CD4-positive, alpha-beta T cell treated with Interferon alpha-2 for 1 hour (primary cell): ENCODE measurements around the gene PALLD.

ENCODE experiments used
- DNase-seq, 2 donors: peaks; one replicate each; pipeline ENCODE4 v3.0.0-alpha.2; 2020 to 2022

The PALLD gene

DNA sequence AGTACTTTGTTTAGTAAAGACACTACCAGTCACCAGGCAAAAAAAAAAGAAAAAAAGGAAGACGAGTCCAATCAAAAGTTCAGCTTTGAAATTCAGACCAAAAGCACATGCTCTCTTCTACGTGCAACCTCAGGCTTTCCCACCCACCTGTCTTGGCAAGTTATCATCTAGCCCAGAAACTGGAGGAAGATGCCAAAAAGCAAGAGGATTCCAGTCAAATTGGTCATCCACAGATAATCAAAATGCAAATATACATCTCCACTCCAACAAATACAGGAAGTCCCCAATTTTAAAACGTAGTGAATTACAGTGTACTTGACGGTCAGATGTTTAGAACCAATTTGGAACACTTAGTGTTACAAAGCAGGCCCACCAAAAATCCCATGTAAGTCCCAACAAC is 96.5 kb downstream of the PALLD start:
- no peak for DNase-seq

DNA sequence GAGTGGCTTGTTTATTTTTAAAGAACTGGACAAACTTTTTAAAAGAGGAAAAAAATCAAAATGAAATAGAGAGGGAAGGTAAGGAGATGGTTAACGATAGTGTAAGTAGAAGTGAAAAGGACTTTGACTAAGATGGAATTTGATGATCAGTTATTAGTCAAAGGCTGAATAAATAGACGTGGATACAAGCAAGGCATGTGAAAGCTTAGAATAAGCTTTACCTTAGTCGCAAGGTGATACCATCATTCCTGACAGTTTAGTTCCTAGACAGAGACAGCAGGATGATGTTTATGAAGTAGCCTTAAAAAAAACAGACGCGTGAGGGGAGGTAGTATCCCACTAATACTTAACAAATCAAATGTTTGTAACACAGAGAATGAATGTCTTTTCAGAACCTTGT is 97.3 kb downstream of the PALLD start:
- no peak for DNase-seq

DNA sequence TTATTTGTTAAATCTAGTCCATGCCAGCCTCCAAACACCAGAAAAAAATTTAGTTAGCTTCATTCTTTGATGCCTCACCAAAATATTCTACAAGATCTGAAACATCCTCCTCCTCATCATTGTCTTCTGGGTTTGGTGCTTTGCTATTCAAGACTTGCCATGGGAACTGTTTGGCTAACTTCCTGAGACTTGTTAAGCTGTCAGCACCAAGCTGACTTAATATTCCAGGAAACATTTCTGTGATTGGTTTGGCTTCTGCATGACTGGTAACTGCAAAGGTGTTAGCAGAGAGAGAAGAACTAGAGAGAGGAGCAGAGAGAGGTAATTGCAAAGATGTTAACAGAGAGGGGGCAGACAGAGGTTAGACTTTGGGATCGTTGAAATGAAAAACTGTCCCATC is 101.3 kb downstream of the PALLD start:
- DNase-seq, result no peak

DNA sequence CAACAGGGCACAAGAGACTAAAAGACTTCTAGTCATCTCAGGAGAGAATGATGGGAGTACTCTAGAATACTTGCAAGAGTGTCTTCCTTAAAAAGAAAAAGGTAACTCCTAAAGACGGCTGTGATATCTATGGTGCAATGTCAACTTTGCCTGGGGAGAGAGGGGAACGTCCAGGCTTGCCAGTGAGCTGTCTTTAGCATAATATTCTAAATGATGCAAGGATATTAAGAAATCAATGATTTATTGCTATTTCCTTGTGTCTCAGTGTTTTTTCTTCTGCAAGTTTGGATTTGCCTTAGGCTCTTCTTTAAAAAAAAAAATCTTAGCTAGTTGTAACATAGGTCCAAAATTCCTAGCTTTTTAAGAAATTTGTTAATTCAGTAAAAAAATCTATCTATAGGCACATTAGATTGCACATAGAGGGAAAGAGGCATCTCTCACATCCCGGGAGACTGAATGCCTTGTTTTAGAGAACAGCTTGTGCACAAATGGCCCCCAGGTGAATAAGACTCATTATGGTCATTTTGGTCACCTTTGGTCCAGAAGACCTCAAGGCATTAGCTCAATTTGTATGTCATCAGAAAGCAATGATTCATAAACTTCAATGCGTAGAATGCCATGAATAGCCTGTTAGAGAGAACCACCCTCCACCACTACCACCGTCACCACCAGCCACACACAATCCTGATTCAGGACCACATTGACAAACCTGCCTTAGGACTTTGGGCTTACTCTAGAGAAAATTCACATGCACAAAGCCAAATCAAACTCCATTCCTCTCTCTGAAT is 104.1 kb downstream of the PALLD start:
- DNase-seq, result no peak

DNA sequence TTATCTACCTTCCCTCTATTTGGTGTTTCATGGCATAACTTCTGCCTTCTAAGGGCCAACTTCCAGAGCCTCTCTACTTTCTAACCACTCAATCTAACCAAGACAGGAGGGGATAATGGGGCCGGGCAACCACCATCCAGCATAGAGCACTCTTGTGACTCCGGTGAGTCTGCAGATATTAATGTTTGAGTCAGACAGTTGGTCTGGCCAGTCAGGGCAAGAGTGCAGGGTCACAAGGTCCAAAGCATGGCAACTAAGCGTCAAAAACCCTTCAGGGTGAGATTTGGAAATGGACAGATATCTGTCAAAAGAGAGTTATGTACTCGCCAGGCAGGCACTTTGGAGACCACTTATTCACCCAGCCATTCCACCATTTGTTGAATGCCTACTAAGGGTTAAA is 105.0 kb downstream of the PALLD start:
- DNase-seq, result no peak

DNA sequence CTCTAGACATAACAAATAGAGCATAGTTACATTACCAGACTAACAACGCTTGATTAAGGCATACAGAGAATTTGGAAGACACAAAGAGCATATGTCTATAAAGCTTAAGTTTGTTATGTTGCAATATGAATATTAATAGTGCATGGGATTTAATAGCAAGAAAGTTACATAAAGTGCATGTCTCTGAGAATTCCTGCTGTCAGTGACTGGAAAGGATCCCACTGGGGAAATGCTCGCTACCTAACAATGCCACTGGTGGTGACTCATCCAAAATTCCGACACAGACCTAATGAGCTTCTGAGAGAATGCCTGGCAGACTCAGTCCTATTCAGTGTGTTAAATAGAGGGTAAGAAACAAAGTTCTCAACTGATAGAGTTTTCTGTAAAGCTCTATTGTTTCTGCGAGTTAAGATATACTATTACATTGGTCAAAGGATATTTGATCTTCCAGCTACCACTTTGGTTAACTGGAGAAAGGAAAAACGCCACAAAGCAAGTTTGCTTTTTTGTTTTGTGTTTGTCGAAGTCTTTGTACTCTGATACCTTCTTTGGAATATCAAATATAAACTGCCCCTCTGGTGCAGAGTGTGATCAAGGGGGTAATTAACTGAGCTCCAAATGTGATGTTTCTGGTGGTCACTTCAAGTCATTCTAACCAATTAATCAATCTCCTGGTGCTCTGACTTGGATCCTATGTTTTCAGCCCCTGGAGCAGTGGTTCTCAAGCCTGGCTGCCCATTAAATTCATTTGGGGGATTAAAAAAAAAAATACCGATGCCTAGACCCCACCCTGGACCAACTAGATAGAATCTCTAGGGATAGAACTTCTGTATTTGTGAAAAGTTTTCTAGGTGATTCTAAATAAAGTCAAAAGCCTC is 107.9 kb downstream of the PALLD start:
- no peak for DNase-seq

DNA sequence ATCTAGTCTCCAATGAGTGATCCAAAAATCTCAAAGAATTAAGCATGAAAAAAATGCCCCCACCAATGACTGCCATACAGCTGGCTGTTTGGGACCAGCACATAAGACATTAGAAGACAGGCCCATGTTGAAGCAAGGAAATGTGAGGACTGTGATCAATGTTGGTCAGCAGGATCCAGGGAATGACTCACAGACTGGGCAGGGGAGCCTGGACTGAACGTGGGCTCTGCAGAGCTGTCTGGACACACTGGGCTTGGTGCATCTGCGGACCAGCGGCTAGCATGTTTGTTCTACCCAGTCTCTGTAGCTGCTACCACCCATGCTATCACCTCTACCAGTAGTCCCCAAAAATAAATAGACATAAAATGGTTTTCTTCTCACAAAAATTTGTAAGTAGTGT is 108.6 kb downstream of the PALLD start:
- DNase-seq, result no peak

DNA sequence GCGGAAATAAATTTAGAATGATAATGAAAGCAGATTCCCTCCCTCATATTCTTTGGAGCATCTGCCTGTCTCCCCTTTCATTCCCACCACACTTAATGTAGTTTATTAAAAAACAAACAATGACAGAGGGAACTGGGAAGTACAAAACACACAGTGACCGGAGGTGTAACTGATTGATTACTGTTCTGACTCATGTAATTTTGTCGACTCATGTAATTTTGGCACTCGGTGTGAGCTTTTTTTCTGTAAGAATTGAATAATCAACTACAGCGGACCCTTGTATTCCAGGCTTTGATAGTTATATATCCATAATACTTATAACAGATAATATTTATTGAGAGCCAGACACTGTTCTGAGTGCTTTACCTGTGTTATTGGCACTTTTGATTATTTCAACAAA is 110.4 kb downstream of the PALLD start:
- no peak for DNase-seq

DNA sequence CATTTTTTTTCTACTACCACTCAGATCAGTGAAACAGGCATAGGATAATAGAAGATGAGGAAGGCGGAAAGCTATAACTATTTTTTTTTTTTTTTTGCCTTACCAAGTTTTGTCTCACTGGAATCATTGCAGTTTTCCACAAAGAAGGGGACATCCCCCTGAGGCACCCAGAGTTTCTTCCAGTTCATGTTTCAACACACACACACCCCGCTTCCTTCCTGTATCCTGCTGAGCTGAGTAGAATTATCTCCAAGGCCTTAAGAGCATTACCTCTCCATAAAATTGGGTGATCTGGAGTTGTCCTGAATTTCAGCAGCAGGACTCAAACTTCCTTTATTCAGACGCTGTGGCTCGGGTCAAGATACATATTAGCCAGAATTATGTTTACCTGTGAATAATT is 111.9 kb downstream of the PALLD start:
- DNase-seq, result no peak

DNA sequence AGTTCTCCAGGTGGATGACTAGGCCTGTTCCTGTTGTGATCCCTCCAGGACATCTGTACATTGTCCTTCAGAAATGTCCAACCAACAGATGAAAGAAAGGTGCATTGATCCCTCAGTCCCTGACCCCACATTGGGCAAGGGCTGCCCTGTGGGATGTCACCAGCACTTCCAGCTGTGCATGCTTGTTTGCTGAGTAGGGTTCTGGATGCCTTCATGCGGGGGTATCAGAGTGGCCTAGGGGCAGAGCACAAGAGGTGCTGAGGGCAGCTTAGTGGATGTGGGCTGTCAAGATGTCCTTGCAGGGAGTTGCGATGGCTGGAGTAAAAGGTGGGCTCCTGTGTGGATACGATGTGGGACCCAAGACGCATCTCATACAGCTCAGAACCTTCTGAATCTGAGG is 112.5 kb downstream of the PALLD start:
- DNase-seq, result no peak

DNA sequence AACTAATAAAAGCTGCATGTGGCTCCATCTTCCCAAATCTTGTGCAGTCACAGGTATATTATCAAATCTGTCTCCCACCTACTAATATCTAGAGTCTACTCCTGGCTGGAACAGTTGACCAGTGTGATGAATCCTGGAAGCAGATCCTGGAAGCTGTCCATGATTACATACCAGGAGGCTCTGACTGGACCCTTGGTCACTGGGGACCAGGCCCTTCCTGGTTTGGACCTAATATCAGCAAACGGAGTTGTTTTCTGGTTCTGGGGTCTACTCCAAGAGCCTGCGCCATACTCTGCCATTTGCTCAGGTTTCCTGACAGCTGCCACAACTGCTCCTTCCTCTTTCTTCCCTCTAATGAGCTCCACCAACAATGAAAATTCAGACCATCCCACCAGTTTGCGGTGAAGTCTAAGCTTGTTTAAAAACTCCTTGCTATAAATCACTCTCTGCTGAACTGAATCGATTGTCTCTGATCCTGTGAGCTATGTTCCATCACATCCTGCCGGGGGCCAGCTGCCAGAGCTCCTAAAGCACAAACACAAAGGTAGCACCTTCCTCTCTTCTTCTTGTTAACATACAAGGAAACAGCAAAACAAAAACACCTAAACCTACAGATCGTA is 114.2 kb downstream of the PALLD start:
- DNase-seq, result no peak

DNA sequence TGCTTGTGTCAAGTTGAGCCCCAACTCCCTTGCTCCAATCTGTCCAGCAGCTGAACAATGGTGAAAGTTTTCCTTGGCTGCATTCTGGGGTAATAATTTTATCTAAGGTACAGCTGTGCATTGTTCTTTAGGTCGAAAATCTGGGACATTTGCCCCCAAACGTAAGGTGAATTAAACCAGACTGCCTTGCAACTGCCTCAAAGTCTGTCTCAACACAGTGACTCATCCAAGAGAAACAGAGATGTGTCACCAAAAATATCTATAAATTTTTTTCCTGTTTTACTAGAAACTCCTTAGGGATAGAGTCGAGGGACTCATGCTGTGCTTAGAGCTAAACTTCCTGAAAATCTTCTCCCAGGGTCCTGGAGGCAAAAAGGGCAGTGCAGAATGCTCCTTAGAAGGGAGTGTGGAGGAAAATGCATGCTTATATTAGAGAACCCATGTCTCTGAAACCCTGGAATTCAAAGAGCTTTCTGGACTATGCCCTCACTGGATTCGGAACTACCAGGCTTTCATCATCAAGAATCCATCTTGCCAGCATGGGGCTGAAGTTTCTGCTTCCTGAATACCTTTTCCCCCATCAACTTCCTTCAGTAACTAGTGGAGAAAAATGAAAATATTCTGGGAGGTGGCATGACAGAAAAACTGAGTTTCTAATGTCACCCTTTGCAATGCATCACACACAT is 115.7 kb downstream of the PALLD start:
- DNase-seq, result no peak

DNA sequence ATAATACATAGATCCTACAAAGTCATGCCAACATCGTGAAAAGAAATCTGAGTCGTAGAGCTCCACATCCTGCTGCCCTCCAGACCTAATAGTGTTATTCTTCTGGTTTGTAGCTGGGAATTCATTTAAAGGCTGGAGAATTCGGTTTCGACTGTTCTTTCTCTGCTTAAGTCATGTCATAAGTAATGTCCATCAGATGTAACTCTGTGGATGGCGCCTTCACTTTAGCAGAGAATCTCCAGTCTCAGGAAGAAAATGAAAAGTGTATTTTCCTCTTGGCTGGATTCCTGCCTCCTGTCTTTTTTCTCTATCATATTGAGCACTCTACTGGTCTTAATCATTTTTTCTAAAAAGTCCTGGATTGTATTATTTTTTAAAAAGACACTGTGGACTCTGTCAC is 117.0 kb downstream of the PALLD start:
- no peak for DNase-seq

DNA sequence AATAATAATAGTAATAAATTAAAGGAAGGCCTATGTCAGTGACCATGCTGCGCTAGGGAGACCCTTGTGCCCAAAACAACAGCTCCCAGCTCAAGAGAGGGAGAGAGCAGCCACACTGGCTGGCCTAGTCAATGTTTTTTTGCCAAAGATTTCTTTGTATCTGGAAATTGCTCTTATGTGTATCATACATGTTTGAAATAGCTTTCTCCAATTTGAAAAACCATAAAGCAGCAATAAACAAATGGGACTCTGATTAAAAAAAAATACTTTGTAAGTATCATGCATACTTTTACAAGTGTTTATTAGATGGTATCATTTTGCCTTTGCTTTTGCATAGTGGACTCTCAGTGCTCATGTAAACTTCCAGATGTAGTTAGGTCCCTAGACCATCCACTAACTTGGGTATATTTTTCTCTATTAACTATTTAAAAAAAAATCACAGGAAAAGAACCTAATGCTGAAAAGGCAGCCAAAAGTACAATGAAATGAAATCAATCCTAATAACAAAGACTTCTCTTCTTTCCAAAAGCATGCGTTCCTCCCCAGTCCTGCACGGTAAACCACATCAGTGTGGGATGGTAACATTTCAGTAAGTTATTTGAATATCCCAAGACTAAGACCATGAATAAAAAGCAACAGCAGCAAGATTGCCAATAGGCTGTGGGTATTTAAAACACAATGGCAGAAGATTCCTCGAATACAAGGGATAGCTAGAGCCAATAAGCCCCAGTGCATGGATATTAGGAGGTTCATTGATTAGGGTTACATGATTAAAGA is 117.6 kb downstream of the PALLD start:
- no peak for DNase-seq

DNA sequence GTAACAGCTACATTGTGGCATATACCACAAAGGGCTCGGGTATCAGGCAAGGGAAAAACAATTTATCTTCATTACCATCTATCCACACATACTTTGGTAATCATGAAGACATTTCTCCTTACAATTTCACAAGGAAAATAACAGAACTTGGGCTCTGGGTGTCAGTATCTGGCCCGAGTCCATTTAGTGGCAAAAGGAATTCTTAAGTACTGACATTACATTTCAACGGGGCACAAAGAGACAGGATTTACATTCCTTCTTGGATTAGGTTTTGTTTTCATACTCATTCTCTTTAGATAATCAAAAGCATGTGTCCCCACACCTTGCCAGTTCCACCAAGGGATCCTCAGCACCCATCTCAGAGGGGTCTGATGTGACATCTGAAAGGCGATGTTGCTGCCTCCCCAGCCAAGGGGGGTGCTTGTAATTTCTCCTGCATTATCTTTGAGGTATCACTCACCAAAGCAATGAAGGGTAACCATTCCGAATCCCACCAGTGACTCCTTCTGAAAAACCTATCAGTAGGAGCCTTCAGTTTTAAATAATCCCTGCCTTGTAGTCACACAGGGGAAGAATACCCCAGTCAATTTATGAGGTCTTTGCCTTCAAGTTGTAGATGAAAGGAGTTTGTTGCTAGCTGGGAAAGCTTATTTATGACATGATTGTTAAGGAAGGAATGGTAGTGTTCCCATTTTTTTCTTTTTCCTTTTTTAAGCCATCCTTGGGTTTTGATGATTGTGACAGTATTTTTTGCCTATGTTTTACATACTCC is 118.6 kb downstream of the PALLD start:
- no peak for DNase-seq

DNA sequence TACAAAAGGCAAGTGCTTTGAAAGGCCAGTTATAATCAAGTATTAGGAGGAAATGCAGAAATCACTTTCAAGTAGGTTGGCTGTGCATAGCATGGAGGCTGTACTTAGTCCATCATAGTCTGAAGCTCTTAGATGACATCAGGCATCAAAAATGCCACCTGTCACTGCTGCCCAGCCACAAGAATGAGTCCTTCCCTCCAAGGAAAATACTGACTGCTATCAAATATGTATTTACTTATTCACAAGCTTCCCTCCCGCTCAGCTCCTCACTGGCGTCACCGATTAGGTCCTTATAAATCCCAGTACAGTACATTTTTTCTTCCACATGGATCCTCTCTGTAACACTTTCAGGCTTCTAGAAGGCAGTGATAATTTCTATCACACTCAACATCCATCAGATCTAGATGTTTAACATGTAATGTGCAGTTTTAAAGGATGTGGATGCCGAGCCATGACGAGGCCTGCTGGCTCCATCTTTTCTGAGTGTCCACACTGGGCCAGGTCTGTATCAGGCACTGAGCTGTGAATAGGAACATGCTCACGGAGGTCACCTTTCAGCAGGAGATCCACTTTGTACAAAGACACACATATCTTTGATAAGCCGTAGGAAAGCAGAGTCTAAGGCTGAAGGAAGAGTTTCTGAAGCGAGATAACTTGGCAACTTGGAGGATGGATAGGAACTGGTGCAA is 121.9 kb downstream of the PALLD start:
- DNase-seq, result no peak

DNA sequence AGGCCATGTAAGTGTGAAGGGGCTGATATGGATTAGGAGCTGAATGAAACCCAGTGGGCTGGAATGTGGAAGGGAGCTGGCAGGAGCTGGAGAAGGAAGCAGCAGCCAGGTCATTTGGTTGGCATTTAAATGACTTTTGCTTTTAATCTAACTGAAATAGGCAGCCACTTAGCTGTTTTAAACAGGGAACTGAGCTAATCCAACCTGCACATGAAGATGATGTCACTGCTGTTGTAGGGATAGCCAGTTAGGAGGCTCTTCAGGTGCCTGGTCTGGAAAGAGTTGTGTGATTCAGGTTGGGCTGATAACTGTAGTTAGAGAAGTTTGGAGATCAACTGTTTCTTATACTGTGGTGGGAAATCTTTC is 122.4 kb downstream of the PALLD start:
- no peak for DNase-seq

DNA sequence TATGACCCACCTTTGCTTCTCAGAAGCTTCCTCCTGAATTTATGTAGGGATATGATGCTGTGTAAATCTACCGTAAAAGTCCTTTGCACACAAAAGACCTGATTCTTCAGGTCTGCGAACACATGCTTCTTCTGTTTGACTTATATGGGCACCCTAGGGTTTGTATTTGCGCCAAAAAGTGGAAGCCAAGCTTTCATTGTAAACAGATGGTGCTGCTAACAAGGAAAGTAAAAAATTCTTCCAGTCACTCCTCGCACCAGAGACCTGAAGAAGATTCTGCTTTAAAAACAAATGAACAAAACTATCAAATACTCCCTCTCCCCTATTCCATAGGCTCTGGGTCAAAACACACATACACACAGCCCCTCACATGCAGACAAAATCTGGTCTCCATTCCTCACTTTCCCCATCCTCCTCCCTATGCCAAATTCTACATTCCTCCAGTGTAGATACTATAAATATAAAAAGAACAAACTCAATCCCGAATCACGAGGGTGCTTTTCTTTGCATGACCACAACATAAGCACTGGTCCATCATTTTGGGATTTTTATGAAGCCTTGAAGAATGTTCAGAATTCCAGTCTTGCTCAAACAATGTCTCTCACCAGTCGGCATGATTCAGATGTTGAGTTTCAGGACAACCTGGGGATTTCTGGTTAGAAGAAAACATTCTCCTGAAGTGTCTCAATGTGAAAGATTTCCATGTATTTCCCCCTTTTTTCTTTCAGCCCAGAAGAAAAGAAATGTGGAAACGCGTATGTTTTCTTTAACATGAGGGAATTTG is 125.1 kb downstream of the PALLD start:
- no peak for DNase-seq

DNA sequence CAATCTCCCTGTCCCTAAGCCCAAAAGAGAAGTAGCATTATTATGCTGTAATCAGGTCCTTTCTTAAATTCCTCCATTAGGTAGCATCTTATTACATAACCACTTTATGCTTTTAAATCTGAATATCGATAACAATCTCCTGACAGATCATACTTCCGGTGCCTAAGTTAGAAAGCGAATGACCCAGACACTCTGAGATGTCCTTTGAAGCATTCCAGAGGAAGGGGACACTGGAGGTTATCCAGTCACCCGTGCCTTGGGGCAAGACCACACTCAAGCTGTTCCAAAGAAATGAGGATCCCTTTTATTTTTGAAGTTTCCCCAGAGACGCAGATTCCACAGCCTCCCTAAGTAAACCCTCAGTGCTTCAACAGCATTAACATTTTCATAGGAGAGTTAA is 125.7 kb downstream of the PALLD start:
- no peak for DNase-seq

DNA sequence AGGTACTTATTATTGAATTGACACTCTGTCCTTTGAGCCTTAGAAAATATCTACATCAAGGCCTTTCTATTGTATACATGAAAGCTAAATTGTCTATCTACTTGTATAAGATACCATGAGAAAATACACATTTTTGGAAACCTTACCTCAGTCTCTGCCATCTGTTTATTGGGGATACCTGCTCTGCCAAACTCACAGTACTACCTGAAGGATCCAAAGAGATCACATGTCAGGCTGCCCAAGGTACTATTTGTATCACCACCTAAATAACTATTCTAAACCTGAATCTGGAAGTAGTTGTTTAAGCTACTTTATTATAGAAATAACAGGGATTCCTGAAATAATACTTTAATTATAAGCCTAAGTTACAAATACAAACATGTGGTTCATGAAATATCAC is 126.2 kb downstream of the PALLD start:
- DNase-seq, result no peak
